ENCODE data around the gene ARSK.

The ARSK gene

DNA sequence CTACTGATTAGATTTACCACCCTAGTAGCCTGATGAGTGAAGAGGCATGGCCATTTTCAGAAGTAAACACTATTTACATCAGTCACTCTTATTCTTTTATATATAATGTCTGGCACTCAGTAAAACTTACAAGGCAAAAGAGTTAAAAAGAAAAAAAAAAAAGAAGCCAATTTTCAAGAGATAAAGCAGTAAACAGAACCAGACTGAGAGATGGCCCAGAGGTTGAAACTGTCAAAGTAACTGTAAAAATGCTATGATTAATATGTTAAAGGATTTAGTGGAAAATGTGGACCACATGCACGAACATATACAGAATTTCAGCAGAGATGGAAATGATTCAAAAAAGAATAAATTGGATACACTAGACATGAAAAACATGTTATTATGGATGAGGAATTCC, 58.6 kb downstream of the ARSK start:
- TF ChIP-seq, protein P1, sequence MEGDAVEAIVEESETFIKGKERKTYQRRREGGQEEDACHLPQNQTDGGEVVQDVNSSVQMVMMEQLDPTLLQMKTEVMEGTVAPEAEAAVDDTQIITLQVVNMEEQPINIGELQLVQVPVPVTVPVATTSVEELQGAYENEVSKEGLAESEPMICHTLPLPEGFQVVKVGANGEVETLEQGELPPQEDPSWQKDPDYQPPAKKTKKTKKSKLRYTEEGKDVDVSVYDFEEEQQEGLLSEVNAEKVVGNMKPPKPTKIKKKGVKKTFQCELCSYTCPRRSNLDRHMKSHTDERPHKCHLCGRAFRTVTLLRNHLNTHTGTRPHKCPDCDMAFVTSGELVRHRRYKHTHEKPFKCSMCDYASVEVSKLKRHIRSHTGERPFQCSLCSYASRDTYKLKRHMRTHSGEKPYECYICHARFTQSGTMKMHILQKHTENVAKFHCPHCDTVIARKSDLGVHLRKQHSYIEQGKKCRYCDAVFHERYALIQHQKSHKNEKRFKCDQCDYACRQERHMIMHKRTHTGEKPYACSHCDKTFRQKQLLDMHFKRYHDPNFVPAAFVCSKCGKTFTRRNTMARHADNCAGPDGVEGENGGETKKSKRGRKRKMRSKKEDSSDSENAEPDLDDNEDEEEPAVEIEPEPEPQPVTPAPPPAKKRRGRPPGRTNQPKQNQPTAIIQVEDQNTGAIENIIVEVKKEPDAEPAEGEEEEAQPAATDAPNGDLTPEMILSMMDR (IDR thresholded peaks at IDR 0.05), result no peak
- Histone ChIP-seq H3K27me3 (peaks cover 7% of the 10 kb centered on the region), H3K36me3 (no peaks in the 10 kb centered on the region), H3K27ac (no peak overlapping the region), H3K9me3 (no peaks in the 10 kb centered on the region), H3K4me1 (ENCODE audit: control insufficient read depth in 1 of 2, insufficient read depth in 1 of 2, low read depth in 1 of 2, low read length in 1 of 2) (no peaks in the 10 kb centered on the region), H3K4me3 (ENCODE audit: low read depth in 1 of 2, low read length in 1 of 2) (no peak overlapping the region)

DNA sequence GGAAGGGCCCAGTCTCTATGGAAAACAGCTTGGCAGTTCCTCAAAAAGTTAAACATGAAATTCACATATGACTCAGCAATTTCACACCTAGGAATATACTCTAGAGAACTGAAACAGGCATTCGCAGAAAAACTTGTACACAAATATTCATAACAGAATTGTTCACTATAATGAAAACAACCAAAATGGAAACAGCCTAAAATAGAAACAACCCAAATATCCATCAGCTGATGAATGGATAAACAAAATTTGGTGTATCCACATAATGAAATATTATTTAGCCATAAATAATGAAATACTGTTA, 60.2 kb downstream of the ARSK start:
- Histone ChIP-seq H3K27me3 (peaks cover 23% of the 10 kb centered on the region), H3K9me3 (no peaks in the 10 kb centered on the region), H3K4me1 (ENCODE audit: control insufficient read depth in 1 of 2, insufficient read depth in 1 of 2, low read depth in 1 of 2, low read length in 1 of 2) (peaks cover 9 to 10% of the 10 kb centered on the region in 2 experiments), H3K36me3 (no peaks in the 10 kb centered on the region), H3K27ac (no peak overlapping the region), H3K4me3 (ENCODE audit: low read depth in 1 of 2, low read length in 1 of 2) (no peak overlapping the region)
- TF ChIP-seq, protein P1 (IDR thresholded peaks at IDR 0.05), result no peak

DNA sequence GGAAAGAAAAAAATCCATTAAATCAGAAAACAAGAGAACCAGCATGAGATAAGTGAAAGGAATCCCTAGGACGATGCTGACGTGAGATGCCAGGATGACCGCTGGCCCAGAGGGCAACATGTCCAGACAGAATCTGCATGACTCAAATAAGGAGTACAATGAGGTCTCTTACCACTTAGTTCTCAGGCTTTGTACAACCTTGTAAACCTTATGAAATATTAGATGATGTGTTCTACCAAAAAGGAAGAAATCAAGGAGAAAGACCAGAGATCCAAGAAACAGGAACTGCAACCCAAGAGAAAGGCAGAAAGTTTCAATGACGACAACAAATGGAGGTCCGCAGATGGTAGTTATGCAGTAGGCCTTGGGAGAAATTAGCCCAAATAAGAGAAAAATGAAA, 62.2 kb downstream of the ARSK start:
- peaks cover 42% of the 10 kb centered on the region for H3K27me3 ChIP-seq
- no peak overlapping the region for H3K27ac ChIP-seq
- H3K4me1 ChIP-seq (ENCODE audit: control insufficient read depth in 1 of 2, insufficient read depth in 1 of 2, low read depth in 1 of 2, low read length in 1 of 2), result peaks cover 22 to 25% of the 10 kb centered on the region in 2 experiments
- TF ChIP-seq, protein P1 (IDR thresholded peaks at IDR 0.05), result no peak
- no peak overlapping the region for H3K4me3 ChIP-seq (ENCODE audit: low read depth in 1 of 2, low read length in 1 of 2)
- H3K9me3 ChIP-seq, result no peaks in the 10 kb centered on the region
- H3K36me3 ChIP-seq, result no peaks in the 10 kb centered on the region

DNA sequence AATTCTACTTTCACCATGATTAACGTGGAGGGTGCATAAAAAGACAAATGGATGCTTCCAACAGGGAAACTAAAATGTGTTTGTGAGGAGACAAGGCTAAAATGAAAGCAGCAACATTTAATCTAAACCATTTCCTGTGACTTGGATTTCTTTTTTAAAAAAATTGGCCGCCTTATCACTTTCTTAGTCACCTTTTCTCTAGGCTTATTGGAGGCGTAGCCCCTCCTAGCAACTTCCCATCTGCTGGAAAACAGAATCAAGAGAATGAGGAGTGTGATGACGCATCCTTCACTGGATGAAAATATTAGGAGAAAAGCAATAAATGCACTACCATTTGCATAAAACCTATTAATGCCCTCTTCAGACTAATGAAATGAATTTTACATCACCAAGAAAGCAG, 64.2 kb downstream of the ARSK start:
- no peak overlapping the region for H3K4me3 ChIP-seq (ENCODE audit: low read depth in 1 of 2, low read length in 1 of 2)
- peaks cover 24 to 25% of the 10 kb centered on the region in 2 experiments for H3K4me1 ChIP-seq (ENCODE audit: control insufficient read depth in 1 of 2, insufficient read depth in 1 of 2, low read depth in 1 of 2, low read length in 1 of 2)
- H3K27ac ChIP-seq, result no peak overlapping the region
- H3K36me3 ChIP-seq, result no peaks in the 10 kb centered on the region
- H3K27me3 ChIP-seq, result peaks cover 60% of the 10 kb centered on the region
- no peaks in the 10 kb centered on the region for H3K9me3 ChIP-seq
- TF ChIP-seq, protein P1 (IDR thresholded peaks at IDR 0.05), result no peak

DNA sequence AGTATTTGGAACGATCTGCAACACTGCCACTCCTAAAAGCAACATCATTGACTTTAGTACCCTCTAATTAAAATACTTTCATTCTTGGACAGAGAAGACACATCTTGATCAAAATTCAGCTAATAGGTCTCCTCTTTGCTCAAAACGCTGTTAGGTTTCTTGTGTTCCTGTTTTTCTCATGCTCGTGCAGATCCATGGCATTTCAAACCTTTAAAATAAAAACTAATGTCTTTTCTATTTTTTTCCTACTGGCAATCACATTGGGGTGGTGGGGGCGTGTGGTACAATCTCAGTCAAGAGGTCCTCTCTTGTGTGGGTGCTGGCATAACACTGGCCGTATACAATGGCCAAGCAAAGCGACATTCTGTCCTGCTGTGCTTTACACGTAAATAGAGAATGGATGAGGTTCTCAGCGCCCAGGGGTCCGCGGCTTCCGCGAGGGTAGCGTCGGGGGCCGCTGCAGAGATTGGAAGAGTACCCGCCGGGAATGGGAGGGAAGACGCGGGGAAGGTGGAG, 64.7 kb downstream of the ARSK start:
- Histone ChIP-seq H3K9me3 (no peaks in the 10 kb centered on the region), H3K27ac (no peak overlapping the region), H3K4me3 (ENCODE audit: low read depth in 1 of 2, low read length in 1 of 2) (peak overlapping the region; percentile 49 to 55), H3K4me1 (ENCODE audit: control insufficient read depth in 1 of 2, insufficient read depth in 1 of 2, low read depth in 1 of 2, low read length in 1 of 2) (peaks cover 24 to 25% of the 10 kb centered on the region in 2 experiments), H3K36me3 (no peaks in the 10 kb centered on the region), H3K27me3 (peaks cover 60% of the 10 kb centered on the region)
- TF ChIP-seq, protein P1 (IDR thresholded peaks at IDR 0.05), result no peak
